ENCODE data around the gene CAMTA1. TPM values are rescaled to one million over a fixed set of nuclear protein-coding genes. Genes with fewer than 3 reads are reported as not detected.
"Not testable (repeated sequence)": the region's sequence is repeated elsewhere in the genome, so short reads cannot be mapped to it uniquely, and the experiment has no call there.

CAMTA1 gene
- 47.9 TPM for total RNA-seq
- long read RNA-seq, transcript CAMTA1-209 (4 exons, 863 nt), result minor isoform, 7 of 83 reads
- long read RNA-seq, transcript CAMTA1-202 (5 exons, 431 nt), result minor isoform, 10 of 83 reads
- long read RNA-seq, transcript CAMTA1-208 (4 exons, 567 nt), result major isoform, 36 of 83 reads
- long read RNA-seq, transcript CAMTA1-213 (3 exons, 538 nt), result minor isoform, 13 of 83 reads
- long read RNA-seq, partial matches to known transcripts, result 4 of 83 reads
- long read RNA-seq, other reads (novel, unspliced or antisense), result 11 of 83 reads

GRCh38 chr1:6785318-6785727, at the start of gene CAMTA1:
Gene CAMTA1, plus strand, starts transcription at chr1:6785454. Its CDS starts 77 bp downstream, at chr1:6785531.
- Histone ChIP-seq H3K4me1 (peaks cover 44% of the 10 kb centered on the region), H3K36me3 (no peaks in the 10 kb centered on the region), H3K4me3 (peak within 1 kb of the TSS; percentile 80), H3K9me3 (no peaks in the 10 kb centered on the region), H3K27me3 (ENCODE audit: low read depth) (no peaks in the 10 kb centered on the region), H3K27ac (peak within 1 kb of the TSS; percentile 96)
- no peak for DNase-seq
- intact Hi-C loops (cut with DNase I), result no loop called here
- TF ChIP-seq CTCF (IDR thresholded peaks at IDR 0.05), result no peak
- no peak for ATAC-seq

- ATAC-seq, result no peak
- Histone ChIP-seq H3K9me3 (no peaks in the 10 kb centered on the region), H3K36me3 (no peaks in the 10 kb centered on the region), H3K4me3 (no peak overlapping the region), H3K27me3 (ENCODE audit: low read depth) (peaks cover 5% of the 10 kb centered on the region), H3K27ac (no peak overlapping the region), H3K4me1 (peaks cover 15% of the 10 kb centered on the region)
- intact Hi-C loops (cut with DNase I), result no loop called here
- DNase-seq, result no peak
- TF ChIP-seq CTCF (IDR thresholded peaks at IDR 0.05), result no peak
Observed at GRCh38 chr1:6738987-6739676, 46.1 kb upstream of the CAMTA1 start.

GRCh38 chr1:6742676-6743188, 42.5 kb upstream of the CAMTA1 start:
- H3K9me3 ChIP-seq; H3K27ac ChIP-seq; H3K4me3 ChIP-seq; intact Hi-C loops (cut with DNase I); ATAC-seq; DNase-seq; H3K36me3 ChIP-seq; H3K27me3 ChIP-seq (ENCODE audit: low read depth): not testable (repeated sequence)
- peaks cover 21% of the 10 kb centered on the region for H3K4me1 ChIP-seq

DNA sequence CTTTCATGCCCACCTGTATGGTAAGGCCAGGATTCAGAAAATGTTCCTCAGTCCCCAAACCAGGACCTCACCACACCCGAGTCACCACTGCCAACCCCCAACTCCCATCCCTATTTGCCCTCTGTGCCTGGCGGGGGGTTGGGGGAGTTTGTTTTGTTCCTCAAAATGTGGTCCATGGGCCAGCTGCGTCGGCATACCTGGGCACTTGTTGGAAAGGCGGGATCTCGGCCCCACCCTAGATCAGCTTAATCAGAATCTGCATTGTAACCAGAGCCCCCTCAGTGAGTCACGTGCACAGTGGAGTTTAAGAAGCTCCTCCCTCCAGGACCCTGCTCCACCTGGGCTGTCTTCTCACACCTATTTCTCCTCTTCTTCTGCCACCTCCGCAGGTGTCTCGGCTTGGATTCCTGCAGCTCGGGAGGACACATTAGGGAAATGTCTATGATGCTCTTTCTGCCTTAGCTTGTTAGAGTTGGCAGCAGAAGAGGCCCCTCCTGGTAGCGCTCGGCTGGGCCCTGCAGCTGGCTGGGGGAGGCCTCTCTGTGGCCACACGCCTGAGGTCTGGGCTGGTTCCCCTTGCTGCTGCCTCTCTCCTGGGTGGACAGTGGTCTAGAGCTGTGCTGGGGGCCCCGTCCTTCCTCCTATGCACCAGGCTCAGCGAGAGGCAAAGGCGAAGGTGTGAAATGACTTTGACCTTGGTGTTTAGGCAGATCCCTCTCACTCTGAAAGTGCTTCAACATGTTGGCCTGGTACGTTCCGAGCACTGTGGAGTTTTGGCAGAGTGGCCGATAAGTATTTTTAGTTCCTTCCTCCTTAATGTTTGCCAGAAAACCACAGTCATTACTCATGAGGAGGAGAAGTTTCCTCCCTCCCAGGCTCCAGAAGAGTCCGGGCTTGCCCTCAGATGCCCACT, 41.8 kb upstream of the CAMTA1 start:
- H3K36me3 ChIP-seq, result no peaks in the 10 kb centered on the region
- peak; percentile 56 for DNase-seq
- peak; percentile 87 to 93 for ATAC-seq
- H3K9me3 ChIP-seq, result no peaks in the 10 kb centered on the region
- no peaks in the 10 kb centered on the region for H3K27me3 ChIP-seq (ENCODE audit: low read depth)
- no peak overlapping the region for H3K4me3 ChIP-seq
- intact Hi-C loops (cut with DNase I), result no loop called here
- H3K4me1 ChIP-seq, result peaks cover 21% of the 10 kb centered on the region
- TF ChIP-seq CTCF (IDR thresholded peaks at IDR 0.05), result no peak
- H3K27ac ChIP-seq, result peak overlapping the region; percentile 78

DNA sequence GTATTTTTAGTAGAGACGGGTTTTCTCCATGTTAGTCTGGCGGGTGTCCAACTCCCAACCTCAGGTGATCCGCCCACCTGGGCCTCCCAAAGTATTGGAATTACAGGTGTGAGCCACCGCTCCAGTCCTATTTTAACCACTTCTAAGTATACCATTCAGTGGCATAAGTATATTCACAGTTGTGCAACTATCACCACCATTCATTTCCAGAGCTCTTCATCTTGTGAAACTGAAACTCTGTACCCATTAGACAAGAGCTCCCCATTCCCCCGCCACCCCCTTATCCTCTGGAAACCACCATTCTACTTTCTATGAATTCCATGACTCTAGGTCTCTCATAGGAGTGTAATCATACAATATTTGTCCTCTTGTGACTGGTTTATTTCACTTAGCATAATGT, 40.2 kb upstream of the CAMTA1 start:
- H3K27ac ChIP-seq, result no peak overlapping the region
- intact Hi-C loops (cut with DNase I), result no loop called here
- H3K9me3 ChIP-seq, result no peaks in the 10 kb centered on the region
- no peak for DNase-seq
- no peak for ATAC-seq
- H3K4me1 ChIP-seq, result peaks cover 21% of the 10 kb centered on the region
- H3K27me3 ChIP-seq (ENCODE audit: low read depth), result no peaks in the 10 kb centered on the region
- no peak overlapping the region for H3K4me3 ChIP-seq
- no peak for TF ChIP-seq CTCF (IDR thresholded peaks at IDR 0.05)
- no peaks in the 10 kb centered on the region for H3K36me3 ChIP-seq

Measured in lower lobe of right lung (tissue), 2 donors.